GM18517 (cell line): ENCODE measurements around the gene ITSN1.

Source experiments
- ATAC-seq: cut with Tn5 transposase; IDR thresholded peaks from one replicate; pipeline ENCODE4 v1.9.1; 2021; ENCODE audit warnings: mild to moderate bottlenecking, moderate library complexity; ENCODE audit not compliant: unreplicated experiment

Gene ITSN1

GRCh38 chr21:33831962-33832659 is 189.8 kb downstream of the ITSN1 start:
- no peak for ATAC-seq

GRCh38 chr21:33834801-33835500 is 192.7 kb downstream of the ITSN1 start:
- no peak for ATAC-seq

- ATAC-seq: no peak
Observed at GRCh38 chr21:33835920-33836319, 193.6 kb downstream of the ITSN1 start.

GRCh38 chr21:33836408-33836807 is 194.1 kb downstream of the ITSN1 start:
- no peak for ATAC-seq

GRCh38 chr21:33839167-33839716 is 196.9 kb downstream of the ITSN1 start:
- no peak for ATAC-seq

- no peak for ATAC-seq
Observed at GRCh38 chr21:33839806-33840205, 197.5 kb downstream of the ITSN1 start.

GRCh38 chr21:33840771-33841170 is 198.5 kb downstream of the ITSN1 start:
- no peak for ATAC-seq

- ATAC-seq: no peak
Observed at GRCh38 chr21:33841561-33841960, 199.3 kb downstream of the ITSN1 start.

GRCh38 chr21:33843216-33843615 is 200.9 kb downstream of the ITSN1 start:
- ATAC-seq: no peak

GRCh38 chr21:33844104-33844889 is 202.0 kb downstream of the ITSN1 start:
- no peak for ATAC-seq

GRCh38 chr21:33844890-33845205 is 202.5 kb downstream of the ITSN1 start:
- ATAC-seq: no peak

- ATAC-seq: no peak
Observed at GRCh38 chr21:33846141-33846540, 203.8 kb downstream of the ITSN1 start.

GRCh38 chr21:33847588-33848248 is 205.4 kb downstream of the ITSN1 start:
- ATAC-seq: no peak

GRCh38 chr21:33848249-33848953 is 206.1 kb downstream of the ITSN1 start:
- no peak for ATAC-seq

- no peak for ATAC-seq
Observed at GRCh38 chr21:33849834-33850233, 207.5 kb downstream of the ITSN1 start.

GRCh38 chr21:33850401-33850800 is 208.1 kb downstream of the ITSN1 start:
- ATAC-seq: no peak

GRCh38 chr21:33850985-33851384 is 208.7 kb downstream of the ITSN1 start:
- ATAC-seq: no peak

GRCh38 chr21:33852485-33852884 is 210.2 kb downstream of the ITSN1 start:
- ATAC-seq: no peak

- ATAC-seq: no peak
Observed at GRCh38 chr21:33854604-33855003, 212.3 kb downstream of the ITSN1 start.

- ATAC-seq: no peak
Observed at GRCh38 chr21:33855190-33855589, 212.9 kb downstream of the ITSN1 start.
